ENCODE results near the gene RBM44. TPM values are rescaled to one million over a fixed set of nuclear protein-coding genes. Genes with fewer than 3 reads are reported as not detected.

The RBM44 gene
- total RNA-seq, 3 donors from 2014 or later: 0.07 to 1.1 (median 0.35) TPM

DNA sequence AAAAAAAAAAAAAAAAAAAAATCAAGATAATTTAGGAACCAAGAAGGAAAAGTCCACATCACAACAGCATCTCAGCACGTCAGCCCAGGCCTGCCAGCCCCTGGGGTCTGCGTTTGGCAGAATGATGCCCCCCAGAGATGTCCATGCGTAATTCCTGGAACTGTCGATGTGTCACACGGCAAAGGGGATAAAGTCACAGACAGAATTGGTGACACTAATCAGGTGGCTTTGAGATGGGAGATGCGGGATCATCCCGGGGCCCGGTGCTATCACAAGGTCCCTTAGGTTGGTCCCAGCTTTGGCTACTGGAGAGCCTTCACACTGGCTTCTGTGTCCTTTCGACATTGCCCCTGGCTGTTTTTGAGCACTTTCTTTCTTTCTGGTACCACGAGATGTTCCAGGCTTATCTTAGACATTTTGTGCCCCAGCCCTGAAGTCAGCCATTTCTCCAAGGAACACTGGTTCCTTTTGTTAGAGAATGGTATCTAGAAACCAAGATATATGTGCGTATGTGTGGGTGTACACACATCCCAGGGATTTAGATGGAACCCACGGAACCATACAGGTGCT lies 81.5 kb downstream of the RBM44 start:
- ATAC-seq (no peak), DNase-seq (no peak)
- Histone ChIP-seq H3K4me3 (no peak overlapping the region), H3K36me3 (ENCODE audit: low read depth) (no peaks in the 10 kb centered on the region), H3K4me1 (ENCODE audit: low read depth) (no peaks in the 10 kb centered on the region), H3K9me3 (no peaks in the 10 kb centered on the region)
- TF ChIP-seq, protein P1, sequence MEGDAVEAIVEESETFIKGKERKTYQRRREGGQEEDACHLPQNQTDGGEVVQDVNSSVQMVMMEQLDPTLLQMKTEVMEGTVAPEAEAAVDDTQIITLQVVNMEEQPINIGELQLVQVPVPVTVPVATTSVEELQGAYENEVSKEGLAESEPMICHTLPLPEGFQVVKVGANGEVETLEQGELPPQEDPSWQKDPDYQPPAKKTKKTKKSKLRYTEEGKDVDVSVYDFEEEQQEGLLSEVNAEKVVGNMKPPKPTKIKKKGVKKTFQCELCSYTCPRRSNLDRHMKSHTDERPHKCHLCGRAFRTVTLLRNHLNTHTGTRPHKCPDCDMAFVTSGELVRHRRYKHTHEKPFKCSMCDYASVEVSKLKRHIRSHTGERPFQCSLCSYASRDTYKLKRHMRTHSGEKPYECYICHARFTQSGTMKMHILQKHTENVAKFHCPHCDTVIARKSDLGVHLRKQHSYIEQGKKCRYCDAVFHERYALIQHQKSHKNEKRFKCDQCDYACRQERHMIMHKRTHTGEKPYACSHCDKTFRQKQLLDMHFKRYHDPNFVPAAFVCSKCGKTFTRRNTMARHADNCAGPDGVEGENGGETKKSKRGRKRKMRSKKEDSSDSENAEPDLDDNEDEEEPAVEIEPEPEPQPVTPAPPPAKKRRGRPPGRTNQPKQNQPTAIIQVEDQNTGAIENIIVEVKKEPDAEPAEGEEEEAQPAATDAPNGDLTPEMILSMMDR (IDR thresholded peaks at IDR 0.05): no peak
- intact Hi-C loops (cut with DNase I, micrococcal nuclease): no loop called here

DNA sequence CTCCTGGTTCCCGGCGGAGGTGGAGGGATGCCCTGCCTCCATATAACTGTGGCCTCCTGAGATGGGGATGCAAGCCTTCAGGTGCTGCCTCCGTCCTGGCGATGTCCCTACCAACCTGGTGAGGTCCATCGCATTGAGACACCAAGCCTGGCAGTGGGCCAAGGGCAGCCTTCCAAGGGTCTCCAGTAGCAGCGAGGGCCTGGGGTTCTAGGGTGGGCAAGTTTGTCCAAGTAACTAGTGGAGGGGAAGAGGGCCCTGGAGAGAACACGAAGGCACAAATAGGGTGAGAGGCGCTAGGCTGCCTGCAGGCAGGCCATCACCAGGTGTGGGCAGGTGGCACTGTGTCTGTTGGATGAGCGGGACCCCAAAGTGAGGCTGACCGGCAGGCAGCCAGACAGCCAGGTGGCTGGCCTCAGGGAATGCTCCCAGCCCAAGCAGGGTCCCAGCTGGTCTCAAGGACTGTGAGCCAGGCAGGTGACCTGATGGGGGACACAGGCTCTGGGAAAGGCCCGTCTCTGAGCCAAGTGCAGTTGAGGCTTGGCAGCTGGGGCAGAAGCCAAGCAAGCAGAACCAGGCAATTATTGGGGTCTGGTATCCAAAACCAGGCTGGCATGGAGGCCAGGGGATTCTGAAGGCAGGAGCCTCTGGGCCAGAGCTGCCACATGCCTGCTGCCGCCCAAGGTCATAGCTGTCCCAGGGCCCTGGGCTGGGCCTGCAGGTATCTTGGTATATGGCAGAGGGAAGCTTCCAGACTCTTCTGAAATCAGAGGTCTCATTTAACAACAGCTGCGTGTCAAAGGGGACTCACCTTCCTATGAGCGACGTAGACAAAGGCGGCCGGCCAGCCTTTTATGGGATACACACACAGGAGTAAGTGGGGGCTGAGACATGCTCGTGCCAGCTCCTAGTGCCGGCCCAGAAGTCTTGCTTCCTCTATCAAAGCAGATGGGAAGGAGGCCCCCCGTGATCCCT lies 84.2 kb downstream of the RBM44 start:
- DNase-seq (peak in 1 of 3 donors; percentile 36), ATAC-seq (no peak)
- Histone ChIP-seq H3K4me3 (no peak overlapping the region), H3K36me3 (ENCODE audit: low read depth) (no peaks in the 10 kb centered on the region), H3K4me1 (ENCODE audit: low read depth) (no peaks in the 10 kb centered on the region), H3K9me3 (no peaks in the 10 kb centered on the region)
- intact Hi-C loops (cut with DNase I, micrococcal nuclease): no loop called here
- TF ChIP-seq, protein P1 (IDR thresholded peaks at IDR 0.05): no peak

DNA sequence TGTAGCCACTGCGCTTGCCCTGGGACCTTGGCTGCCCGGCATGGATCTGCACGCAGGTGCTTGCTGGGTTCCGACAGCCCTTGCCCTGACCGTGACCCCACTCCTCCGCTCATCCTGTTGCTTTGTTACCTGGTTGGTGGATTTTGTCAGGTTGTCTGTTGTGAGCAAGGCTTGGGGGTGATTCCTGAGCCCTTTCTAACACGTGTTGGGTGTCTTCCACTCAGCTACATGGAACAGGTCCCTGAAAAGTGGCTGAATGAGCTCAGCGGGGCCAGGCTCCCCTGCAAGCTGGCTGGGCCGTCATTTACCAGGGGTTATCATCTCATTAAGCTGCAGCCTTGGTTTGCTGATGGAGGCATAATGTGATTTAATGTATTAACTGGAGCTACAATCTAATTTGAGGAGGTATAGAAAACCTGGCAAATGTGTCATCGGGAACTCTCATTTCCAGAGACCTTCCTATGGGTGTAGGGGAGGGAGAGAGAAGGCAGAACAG lies 85.4 kb downstream of the RBM44 start:
- no peaks in the 10 kb centered on the region for H3K4me1 ChIP-seq (ENCODE audit: low read depth)
- DNase-seq (peak in 1 of 3 donors; percentile 36), ATAC-seq (no peak)
- no peaks in the 10 kb centered on the region for H3K36me3 ChIP-seq (ENCODE audit: low read depth)
- no peak overlapping the region for H3K4me3 ChIP-seq
- H3K9me3 ChIP-seq: no peaks in the 10 kb centered on the region
- intact Hi-C loops (cut with DNase I, micrococcal nuclease): no loop called here
- TF ChIP-seq, protein P1 (IDR thresholded peaks at IDR 0.05): no peak

DNA sequence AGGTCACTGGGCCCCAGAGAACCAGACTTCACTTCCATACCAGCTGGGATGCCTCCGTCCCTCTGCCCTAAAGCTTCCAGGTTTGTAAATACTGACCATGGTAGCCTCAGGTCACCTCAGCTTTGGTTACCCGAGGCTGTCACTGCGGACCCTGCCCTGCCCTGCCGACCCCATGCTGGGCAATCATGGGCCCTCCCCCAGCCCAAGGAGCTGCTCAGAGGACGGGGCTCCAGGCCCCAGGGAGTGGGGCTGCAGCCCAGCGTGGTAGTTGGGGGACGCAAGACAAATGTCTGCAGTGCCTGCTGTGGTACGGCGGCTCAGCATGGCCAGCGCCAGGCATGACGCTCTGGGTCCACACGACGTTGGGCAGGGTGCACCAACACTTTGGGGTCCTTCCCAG lies 86.1 kb downstream of the RBM44 start:
- TF ChIP-seq, protein P1 (IDR thresholded peaks at IDR 0.05): no peak
- Histone ChIP-seq H3K4me3 (no peak overlapping the region), H3K4me1 (ENCODE audit: low read depth) (no peaks in the 10 kb centered on the region), H3K36me3 (ENCODE audit: low read depth) (no peaks in the 10 kb centered on the region), H3K9me3 (no peaks in the 10 kb centered on the region)
- DNase-seq (peak in 1 of 3 donors; percentile 36), ATAC-seq (no peak)
- intact Hi-C loops (cut with DNase I, micrococcal nuclease): no loop called here

DNA sequence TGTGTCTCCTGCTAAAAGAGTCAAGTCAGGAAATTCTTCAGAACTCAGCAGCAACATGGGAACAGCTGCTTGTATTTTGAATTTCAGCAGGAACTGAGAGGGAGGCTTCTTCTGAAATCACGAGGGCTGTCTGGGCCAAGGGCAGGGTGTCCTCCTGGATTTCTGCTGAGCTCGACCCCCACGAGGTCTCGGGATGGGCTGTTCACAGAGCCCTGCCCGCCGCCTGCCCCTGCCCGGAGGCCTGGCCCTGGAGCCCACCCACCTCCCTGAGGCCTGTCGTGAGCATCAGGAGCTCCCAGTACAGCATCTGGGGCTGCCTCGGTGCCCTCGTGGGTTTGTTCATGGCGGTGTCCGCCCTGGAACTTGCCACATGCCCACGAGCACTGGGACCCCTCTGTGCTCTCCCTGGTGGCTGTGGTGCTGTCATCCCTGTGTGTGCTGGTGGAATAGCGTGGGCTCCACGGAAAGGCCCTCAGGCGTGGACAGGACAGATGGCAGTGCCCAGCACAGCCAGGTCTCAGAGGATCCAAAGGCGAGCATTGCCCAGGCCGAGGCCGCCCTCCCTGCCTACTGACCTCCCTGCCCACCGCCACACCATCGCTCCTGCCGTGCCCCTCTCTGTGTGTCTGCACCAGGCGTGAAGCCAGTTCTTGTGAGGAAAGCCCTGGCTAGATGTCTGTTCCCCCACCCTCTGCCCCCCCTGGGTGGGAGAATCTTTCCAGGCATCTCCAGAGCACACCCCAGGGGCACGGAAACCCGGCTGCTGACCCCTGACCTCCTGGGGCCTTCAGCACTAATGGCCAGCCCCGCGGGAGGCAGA lies 86.7 kb downstream of the RBM44 start:
- Histone ChIP-seq H3K4me3 (no peak overlapping the region), H3K4me1 (ENCODE audit: low read depth) (no peaks in the 10 kb centered on the region), H3K36me3 (ENCODE audit: low read depth) (no peaks in the 10 kb centered on the region), H3K9me3 (no peaks in the 10 kb centered on the region)
- TF ChIP-seq, protein P1 (IDR thresholded peaks at IDR 0.05): no peak
- DNase-seq: peak in 1 of 3 donors; percentile 26
- intact Hi-C loops (cut with DNase I, micrococcal nuclease): no loop called here
- no peak for ATAC-seq
